ENCODE results near the gene FOXP1. TPM values are rescaled to one million over a fixed set of nuclear protein-coding genes. Genes with fewer than 3 reads are reported as not detected.

The FOXP1 gene
- total RNA-seq, 1 experiment from 2014 or later, result 2.9 TPM

DNA sequence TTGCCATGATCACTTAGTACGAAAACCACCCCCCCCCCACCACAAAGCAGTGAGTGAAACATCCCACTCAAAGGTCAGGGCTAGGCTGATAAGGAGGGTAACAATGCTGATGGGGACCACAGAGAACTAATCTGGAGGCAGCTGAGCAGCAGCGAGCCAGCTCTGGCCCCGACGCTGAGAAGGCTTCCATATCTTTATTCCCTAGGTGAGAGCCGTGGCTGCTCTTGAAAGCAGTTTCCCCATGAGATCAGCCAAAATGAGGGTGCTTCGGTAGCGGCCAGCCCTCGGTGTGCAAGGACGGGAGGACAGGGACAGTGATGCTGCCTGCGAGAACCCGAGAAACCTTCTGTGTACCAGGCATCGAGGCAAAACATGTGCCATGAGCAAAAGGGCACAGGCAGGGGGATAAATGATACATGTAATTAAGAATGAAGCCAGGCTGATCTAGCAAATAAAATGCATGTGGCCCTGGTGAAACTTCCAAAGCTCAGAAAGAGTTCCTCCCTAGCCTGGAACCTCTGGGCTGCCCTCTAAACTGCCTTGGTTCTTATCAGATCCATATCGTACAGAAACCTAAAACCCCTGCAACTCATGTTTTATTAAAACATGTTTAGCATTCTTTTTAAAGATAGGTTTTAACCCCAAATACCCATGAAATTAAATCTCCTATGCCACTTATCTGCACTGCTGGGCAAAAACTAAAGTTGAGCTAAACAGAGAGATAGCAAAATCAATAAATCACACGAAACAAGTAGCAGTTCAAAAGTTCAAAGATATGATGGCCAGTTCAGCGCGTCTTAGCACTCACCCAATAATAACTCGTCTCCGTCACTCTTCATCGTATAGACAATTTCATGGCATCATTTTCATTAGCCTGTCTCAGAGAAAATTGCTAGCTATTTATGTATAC, 337.3 kb downstream of the FOXP1 start:
- H3K9me3 ChIP-seq (ENCODE audit: control insufficient read depth, insufficient read depth, low read depth, low read length), result no peaks in the 10 kb centered on the region
- no peaks in the 10 kb centered on the region for H3K27me3 ChIP-seq (ENCODE audit: control insufficient read depth, insufficient read depth, low read length)
- DNase-seq (ENCODE audit: low read depth, low spot score), result no peak
- TF ChIP-seq TCF7L2 (IDR thresholded peaks at IDR 0.05; ENCODE audit: low read depth, low read length) (no peak), SIN3A (IDR thresholded peaks at IDR 0.05; ENCODE audit: borderline replicate concordance, insufficient read depth, low read depth, low read length) (no peak), POLR2AphosphoS5 (IDR thresholded peaks at IDR 0.05; ENCODE audit: low read depth, low read length) (no peak)
- TF ChIP-seq, protein P1, sequence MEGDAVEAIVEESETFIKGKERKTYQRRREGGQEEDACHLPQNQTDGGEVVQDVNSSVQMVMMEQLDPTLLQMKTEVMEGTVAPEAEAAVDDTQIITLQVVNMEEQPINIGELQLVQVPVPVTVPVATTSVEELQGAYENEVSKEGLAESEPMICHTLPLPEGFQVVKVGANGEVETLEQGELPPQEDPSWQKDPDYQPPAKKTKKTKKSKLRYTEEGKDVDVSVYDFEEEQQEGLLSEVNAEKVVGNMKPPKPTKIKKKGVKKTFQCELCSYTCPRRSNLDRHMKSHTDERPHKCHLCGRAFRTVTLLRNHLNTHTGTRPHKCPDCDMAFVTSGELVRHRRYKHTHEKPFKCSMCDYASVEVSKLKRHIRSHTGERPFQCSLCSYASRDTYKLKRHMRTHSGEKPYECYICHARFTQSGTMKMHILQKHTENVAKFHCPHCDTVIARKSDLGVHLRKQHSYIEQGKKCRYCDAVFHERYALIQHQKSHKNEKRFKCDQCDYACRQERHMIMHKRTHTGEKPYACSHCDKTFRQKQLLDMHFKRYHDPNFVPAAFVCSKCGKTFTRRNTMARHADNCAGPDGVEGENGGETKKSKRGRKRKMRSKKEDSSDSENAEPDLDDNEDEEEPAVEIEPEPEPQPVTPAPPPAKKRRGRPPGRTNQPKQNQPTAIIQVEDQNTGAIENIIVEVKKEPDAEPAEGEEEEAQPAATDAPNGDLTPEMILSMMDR (IDR thresholded peaks at IDR 0.05), result no peak
- TF ChIP-seq, protein P2, sequence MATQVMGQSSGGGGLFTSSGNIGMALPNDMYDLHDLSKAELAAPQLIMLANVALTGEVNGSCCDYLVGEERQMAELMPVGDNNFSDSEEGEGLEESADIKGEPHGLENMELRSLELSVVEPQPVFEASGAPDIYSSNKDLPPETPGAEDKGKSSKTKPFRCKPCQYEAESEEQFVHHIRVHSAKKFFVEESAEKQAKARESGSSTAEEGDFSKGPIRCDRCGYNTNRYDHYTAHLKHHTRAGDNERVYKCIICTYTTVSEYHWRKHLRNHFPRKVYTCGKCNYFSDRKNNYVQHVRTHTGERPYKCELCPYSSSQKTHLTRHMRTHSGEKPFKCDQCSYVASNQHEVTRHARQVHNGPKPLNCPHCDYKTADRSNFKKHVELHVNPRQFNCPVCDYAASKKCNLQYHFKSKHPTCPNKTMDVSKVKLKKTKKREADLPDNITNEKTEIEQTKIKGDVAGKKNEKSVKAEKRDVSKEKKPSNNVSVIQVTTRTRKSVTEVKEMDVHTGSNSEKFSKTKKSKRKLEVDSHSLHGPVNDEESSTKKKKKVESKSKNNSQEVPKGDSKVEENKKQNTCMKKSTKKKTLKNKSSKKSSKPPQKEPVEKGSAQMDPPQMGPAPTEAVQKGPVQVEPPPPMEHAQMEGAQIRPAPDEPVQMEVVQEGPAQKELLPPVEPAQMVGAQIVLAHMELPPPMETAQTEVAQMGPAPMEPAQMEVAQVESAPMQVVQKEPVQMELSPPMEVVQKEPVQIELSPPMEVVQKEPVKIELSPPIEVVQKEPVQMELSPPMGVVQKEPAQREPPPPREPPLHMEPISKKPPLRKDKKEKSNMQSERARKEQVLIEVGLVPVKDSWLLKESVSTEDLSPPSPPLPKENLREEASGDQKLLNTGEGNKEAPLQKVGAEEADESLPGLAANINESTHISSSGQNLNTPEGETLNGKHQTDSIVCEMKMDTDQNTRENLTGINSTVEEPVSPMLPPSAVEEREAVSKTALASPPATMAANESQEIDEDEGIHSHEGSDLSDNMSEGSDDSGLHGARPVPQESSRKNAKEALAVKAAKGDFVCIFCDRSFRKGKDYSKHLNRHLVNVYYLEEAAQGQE (IDR thresholded peaks at IDR 0.05; ENCODE audit: insufficient read depth in 1 of 2, low read depth in 2 of 2, low read length in 1 of 2), result no peak
- ChIA-PET POLR2A (interaction anchor here (0.7 kb wide), 1 partner anchor 87 kb away, joined by 3 read pairs; no protein-coding TSS in a partner anchor), CTCF (interaction anchor here (0.5 kb wide), 1 partner anchor 278 kb away, joined by 8 read pairs; no protein-coding TSS in a partner anchor)
- no peaks in the 10 kb centered on the region for H3K4me1 ChIP-seq (ENCODE audit: control insufficient read depth, insufficient read depth, low read length)
- BruUV-seq (replicated peaks), result no TSS peak
- intact Hi-C loops (cut with micrococcal nuclease; ENCODE audit: unreplicated experiment), result no loop called here
- no peak overlapping the region for H3K4me3 ChIP-seq (ENCODE audit: low read depth in 2 of 2, low read length in 2 of 2)
- ATAC-seq, result no peak
- in situ Hi-C loops (cut with HindIII; ENCODE audit: low pct_unique_long_range_greater_than_20kb, low sequenced_read_pairs), result no loop called here
- H3K36me3 ChIP-seq (ENCODE audit: control insufficient read depth, insufficient read depth, low read length), result no peaks in the 10 kb centered on the region
- no peak overlapping the region for H3K27ac ChIP-seq (ENCODE audit: low read length)

DNA sequence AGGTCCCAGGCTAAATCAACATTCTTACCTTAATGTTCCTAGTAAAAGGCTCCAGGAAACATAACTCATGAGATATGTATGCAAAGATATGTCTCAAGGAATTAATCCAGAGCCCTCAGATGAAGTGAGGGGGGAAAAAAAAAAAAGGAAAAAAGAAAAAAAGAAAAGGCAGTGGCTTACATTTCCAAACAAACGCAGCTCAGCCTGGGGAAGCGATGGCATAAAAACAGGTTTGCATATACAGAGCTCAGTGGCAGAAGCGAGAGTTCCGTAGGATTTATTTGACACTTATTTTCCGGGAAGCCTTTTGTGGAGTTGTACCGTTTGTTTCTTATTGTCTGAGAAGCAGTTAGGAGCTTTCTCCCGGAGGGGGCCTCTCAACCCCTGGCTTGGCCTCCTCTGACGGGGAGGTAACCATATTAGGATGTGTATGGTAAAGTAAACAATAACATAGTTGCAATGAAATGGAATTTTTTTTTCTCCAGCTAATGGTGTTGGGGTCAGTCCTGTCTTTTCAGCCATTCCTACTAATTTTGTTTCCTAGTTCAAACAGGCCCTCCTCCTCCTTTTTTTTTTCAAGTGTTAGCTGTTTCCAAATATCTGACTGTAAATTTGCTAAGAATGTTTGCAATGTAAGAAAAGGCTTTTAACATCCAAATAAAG, 338.6 kb downstream of the FOXP1 start:
- BruUV-seq (replicated peaks), result no TSS peak
- no peaks in the 10 kb centered on the region for H3K4me1 ChIP-seq (ENCODE audit: control insufficient read depth, insufficient read depth, low read length)
- H3K4me3 ChIP-seq (ENCODE audit: low read depth in 2 of 2, low read length in 2 of 2), result no peak overlapping the region
- no peak for DNase-seq (ENCODE audit: low read depth, low spot score)
- no peaks in the 10 kb centered on the region for H3K27me3 ChIP-seq (ENCODE audit: control insufficient read depth, insufficient read depth, low read length)
- intact Hi-C loops (cut with micrococcal nuclease; ENCODE audit: unreplicated experiment) (no loop called here), in situ Hi-C loops (cut with HindIII; ENCODE audit: low pct_unique_long_range_greater_than_20kb, low sequenced_read_pairs) (no loop called here)
- H3K9me3 ChIP-seq (ENCODE audit: control insufficient read depth, insufficient read depth, low read depth, low read length), result no peaks in the 10 kb centered on the region
- TF ChIP-seq SIN3A (IDR thresholded peaks at IDR 0.05; ENCODE audit: borderline replicate concordance, insufficient read depth, low read depth, low read length) (no peak), TCF7L2 (IDR thresholded peaks at IDR 0.05; ENCODE audit: low read depth, low read length) (no peak), POLR2AphosphoS5 (IDR thresholded peaks at IDR 0.05; ENCODE audit: low read depth, low read length) (no peak)
- TF ChIP-seq, protein P2 (IDR thresholded peaks at IDR 0.05; ENCODE audit: insufficient read depth in 1 of 2, low read depth in 2 of 2, low read length in 1 of 2), result no peak
- TF ChIP-seq, protein P1 (IDR thresholded peaks at IDR 0.05), result no peak
- H3K27ac ChIP-seq (ENCODE audit: low read length), result no peak overlapping the region
- POLR2A ChIA-PET, result interaction anchor here (0.7 kb wide), 1 partner anchor 88 kb away, joined by 3 read pairs; no protein-coding TSS in a partner anchor
- CTCF ChIA-PET, result no interaction called here
- ATAC-seq, result no peak
- H3K36me3 ChIP-seq (ENCODE audit: control insufficient read depth, insufficient read depth, low read length), result no peaks in the 10 kb centered on the region

Data from Panc1 (cell line).